Measurements from ENCODE around the gene TNIK.

GRCh38 chr3:171323938-171324536 is 136.2 kb downstream of the TNIK start:
- TF ChIP-seq CTCF (CRISPR knock-in tag; IDR thresholded peaks at IDR 0.05) (no peak), FOXC1 (CRISPR knock-in tag; IDR thresholded peaks at IDR 0.05; ENCODE audit: borderline replicate concordance) (no peak), KLF9 (CRISPR knock-in tag; IDR thresholded peaks at IDR 0.05; ENCODE audit: low read depth) (no peak), TP53 (CRISPR knock-in tag; conservative IDR thresholded peaks at IDR 0.05) (no peak), EP300 (IDR thresholded peaks at IDR 0.05; ENCODE audit: low read depth in 2 of 2, low read length in 2 of 2) (no peak), EP300 (CRISPR knock-in tag; IDR thresholded peaks at IDR 0.05; ENCODE audit: borderline replicate concordance) (no peak), FIP1L1 (IDR thresholded peaks at IDR 0.05; ENCODE audit: borderline replicate concordance, insufficient read depth, low read depth, low read length) (no peak), PAXIP1 (CRISPR knock-in tag; conservative IDR thresholded peaks at IDR 0.05) (no peak), ZNF263 (CRISPR knock-in tag; IDR thresholded peaks at IDR 0.05) (no peak), ZNF354B (CRISPR knock-in tag; IDR thresholded peaks at IDR 0.05) (no peak), MED13 (CRISPR knock-in tag; IDR thresholded peaks at IDR 0.05) (no peak)

All from HepG2 (cell line).